HEK293T (cell line): ENCODE results near the gene RTP5.

Source experiments
- ARNT ChIP-seq: fragments of 450-650 bp; IDR thresholded peaks from 2 replicates; pipeline ENCODE4 v1.6.1; 2017; ENCODE audit warnings: mild to moderate bottlenecking
- BHLHE40 ChIP-seq: fragments of 450-650 bp; IDR thresholded peaks from 2 replicates; pipeline ENCODE4 v1.6.1; 2016; ENCODE audit warnings: mild to moderate bottlenecking, moderate library complexity, borderline replicate concordance
- ELF4 ChIP-seq: fragments of 450-650 bp; IDR thresholded peaks from 2 replicates; pipeline ENCODE4 v1.6.1; 2017; ENCODE audit warnings: antibody characterized with exemption
- FOXK2 ChIP-seq: fragments of 450-650 bp; IDR thresholded peaks from 2 replicates; pipeline ENCODE4 v1.6.1; 2016; ENCODE audit warnings: mild to moderate bottlenecking
- FOXM1 ChIP-seq: fragments of 450-650 bp; IDR thresholded peaks from 2 replicates; pipeline ENCODE4 v1.6.1; 2017; ENCODE audit warnings: mild to moderate bottlenecking, borderline replicate concordance
- HDGF ChIP-seq: fragments of 450-650 bp; IDR thresholded peaks from 2 replicates; pipeline ENCODE4 v1.6.1; 2017; ENCODE audit warnings: antibody characterized with exemption, borderline replicate concordance
- L3MBTL2 ChIP-seq: fragments of 450-650 bp; conservative IDR thresholded peaks from 2 replicates; pipeline ENCODE4 v1.6.1; 2016; ENCODE audit warnings: mild to moderate bottlenecking
- LEF1 ChIP-seq: fragments of 450-650 bp; IDR thresholded peaks from 2 replicates; pipeline ENCODE4 v1.6.1; 2017; ENCODE audit warnings: mild to moderate bottlenecking, borderline replicate concordance
- NFRKB ChIP-seq: fragments of 450-650 bp; IDR thresholded peaks from 2 replicates; pipeline ENCODE4 v1.6.1; 2016; ENCODE audit warnings: mild to moderate bottlenecking, moderate library complexity
- PKNOX1 ChIP-seq: fragments of 450-650 bp; IDR thresholded peaks from 2 replicates; pipeline ENCODE4 v1.6.1; 2016
- SP1 ChIP-seq: fragments of 450-650 bp; IDR thresholded peaks from 2 replicates; pipeline ENCODE4 v1.6.1; 2017
- SUZ12 ChIP-seq: fragments of 450-650 bp; IDR thresholded peaks from 2 replicates; pipeline ENCODE4 v1.6.1; 2016; ENCODE audit warnings: mild to moderate bottlenecking
- TARDBP ChIP-seq: fragments of 450-650 bp; IDR thresholded peaks from 2 replicates; pipeline ENCODE4 v1.6.1; 2016
- ZNF384 ChIP-seq: fragments of 450-650 bp; IDR thresholded peaks from 2 replicates; pipeline ENCODE4 v1.6.1; 2016

GRCh38 chr2:241865957-241866789 lies 3.4 kb upstream of the RTP5 start:
- TF ChIP-seq SP1 (no peak), FOXM1 (no peak), ELF4 (no peak), PKNOX1 (peak; percentile 44; the same call in 1 of the 2 replicates), TARDBP (no peak), L3MBTL2 (no peak), SUZ12 (no peak), ARNT (no peak), NFRKB (no peak), ZNF384 (no peak), BHLHE40 (no peak), HDGF (no peak), LEF1 (no peak), FOXK2 (no peak)
